ENCODE data around the gene EHBP1L1. TPM values are rescaled to one million over a fixed set of nuclear protein-coding genes. Genes with fewer than 3 reads are reported as not detected.

The EHBP1L1 gene
- total RNA-seq, 2 donors from 2014 or later = 20.5 to 85.3 TPM

GRCh38 chr11:65641297-65642013, 65.6 kb downstream of the EHBP1L1 start:
- peak overlapping the region in 1 of 2 donors; percentile 18 for H3K4me3 ChIP-seq
- no peak for DNase-seq (ENCODE audit: low spot score)
- peaks cover 0 to 55% of the 10 kb centered on the region in 2 donors for H3K4me1 ChIP-seq
- no peaks in the 10 kb centered on the region for H3K27me3 ChIP-seq
- TF ChIP-seq CTCF (IDR thresholded peaks at IDR 0.05) = no peak
- peak overlapping the region in 1 of 2 donors; percentile 62 for H3K27ac ChIP-seq
- H3K9me3 ChIP-seq = no peaks in the 10 kb centered on the region
- peaks cover 15% of the 10 kb centered on the region for H3K36me3 ChIP-seq

Small RNA genes within 50 kb of the gene (microRNA-seq; reads per million reads assigned to microRNA genes)
- gene MIR4690 (ENCODE audit: borderline number of aligned reads in 2 of 2, borderline replicate concordance in 1 of 2) = 0 reads per million in 2 donors

Other genes starting within 250 kb of the EHBP1L1 start
- gene DPF2, start 242.2 kb upstream of the EHBP1L1 start, total RNA-seq = 10 to 100 TPM; 46.3 TPM
- under 1 TPM in 1 of 2 donors, not detected in 1; 0.22 TPM for gene TIGD3, start 221.3 kb upstream of the EHBP1L1 start, total RNA-seq
- 1 to 10 TPM; 2.6 to 3.3 TPM for gene SLC25A45, start 193.4 kb upstream of the EHBP1L1 start, total RNA-seq
- gene FRMD8, start 189.4 kb upstream of the EHBP1L1 start, total RNA-seq = 10 to 100 TPM; 10.2 to 23.8 TPM
- 10 to 100 TPM; 43.7 to 52.5 TPM for gene NEAT1, start 153.3 kb upstream of the EHBP1L1 start, total RNA-seq
- 1,000 to 10,000 TPM; 2,120 to 2,577 TPM for gene MALAT1, start 77.0 kb upstream of the EHBP1L1 start, total RNA-seq
- gene SCYL1, start 51.0 kb upstream of the EHBP1L1 start, total RNA-seq = 10 to 100 TPM; 71.8 to 89.7 TPM
- gene LTBP3, start 17.7 kb upstream of the EHBP1L1 start, total RNA-seq = 100 to 1,000 TPM; 114 to 161 TPM
- gene ZNRD2, start 5.6 kb upstream of the EHBP1L1 start, total RNA-seq = 10 to 100 TPM; 36.1 to 50.6 TPM
- gene FAM89B, start 3.5 kb upstream of the EHBP1L1 start, total RNA-seq = 10 to 100 TPM; 25.7 to 51.0 TPM
- gene KCNK7, start 19.7 kb downstream of the EHBP1L1 start, total RNA-seq = under 1 TPM in 1 of 2 donors, not detected in 1; 0.39 TPM
- gene MAP3K11, start 38.2 kb downstream of the EHBP1L1 start, total RNA-seq = 10 to 100 TPM; 21.1 to 30.5 TPM
- 10 to 100 TPM; 16.1 to 21.8 TPM for gene PCNX3, start 39.7 kb downstream of the EHBP1L1 start, total RNA-seq
- gene SIPA1, start 62.0 kb downstream of the EHBP1L1 start, total RNA-seq = 10 to 100 TPM; 14.5 to 29.6 TPM
- 10 to 100 TPM; 30.7 to 54.9 TPM for gene RELA, start 86.9 kb downstream of the EHBP1L1 start, total RNA-seq
- 10 to 100 TPM; 29.7 to 50.1 TPM for gene KAT5, start 136.2 kb downstream of the EHBP1L1 start, total RNA-seq
- 100 to 1,000 TPM; 105 to 194 TPM for gene RNASEH2C, start 144.7 kb downstream of the EHBP1L1 start, total RNA-seq
- gene AP5B1, start 204.9 kb downstream of the EHBP1L1 start, total RNA-seq = 10 to 100 TPM in 1 of 2 donors, 1 to 10 TPM in 1; 9.5 to 14.3 TPM
- gene OVOL1, start 211.0 kb downstream of the EHBP1L1 start, total RNA-seq = not detected

Data from right atrium auricular region (tissue), 2 donors.